SK-N-SH treated with all-trans-retinoic acid at 6 μM for 48 hours (cell line): Measurements from ENCODE around the gene CHST14.

Experiments used
- ESRRG ChIP-seq: fragments of 250-450 bp; sonication (Bioruptor Pico); IDR thresholded peaks from 2 replicates; pipeline ENCODE4 v1.6.1; 2021; ENCODE audit warnings: mild to moderate bottlenecking
- PPARA ChIP-seq: fragments of 250-450 bp; sonication (Bioruptor Pico); IDR thresholded peaks from 2 replicates; pipeline ENCODE4 v1.5.0; 2020; ENCODE audit warnings: mild to moderate bottlenecking, borderline replicate concordance
- RARB ChIP-seq: fragments of 250-450 bp; sonication (Bioruptor Pico); IDR thresholded peaks from 2 replicates; pipeline ENCODE4 v1.8.0; 2021; ENCODE audit warnings: mild to moderate bottlenecking, moderate library complexity
- TOX ChIP-seq: fragments of 250-450 bp; sonication (Bioruptor Pico); IDR thresholded peaks from 2 replicates; pipeline ENCODE4 v1.8.0; 2021; ENCODE audit warnings: mild to moderate bottlenecking, moderate library complexity, borderline replicate concordance
- ZNF70 ChIP-seq: fragments of 450-650 bp; formaldehyde crosslinking; IDR thresholded peaks from 2 replicates; pipeline ENCODE4 v1.5.0; 2020; ENCODE audit warnings: mild to moderate bottlenecking, moderate library complexity
- ZNF8 ChIP-seq: fragments of 450-650 bp; formaldehyde crosslinking; IDR thresholded peaks from 2 replicates; pipeline ENCODE4 v1.5.0; 2020; ENCODE audit warnings: mild to moderate bottlenecking, moderate library complexity
- TF ChIP-seq, protein P1 (sequence below): fragments of 250-450 bp; sonication (Bioruptor Pico); IDR thresholded peaks from 2 replicates; pipeline ENCODE4 v1.5.1; 2020; ENCODE audit warnings: low read depth, mild to moderate bottlenecking, moderate library complexity

DNA sequence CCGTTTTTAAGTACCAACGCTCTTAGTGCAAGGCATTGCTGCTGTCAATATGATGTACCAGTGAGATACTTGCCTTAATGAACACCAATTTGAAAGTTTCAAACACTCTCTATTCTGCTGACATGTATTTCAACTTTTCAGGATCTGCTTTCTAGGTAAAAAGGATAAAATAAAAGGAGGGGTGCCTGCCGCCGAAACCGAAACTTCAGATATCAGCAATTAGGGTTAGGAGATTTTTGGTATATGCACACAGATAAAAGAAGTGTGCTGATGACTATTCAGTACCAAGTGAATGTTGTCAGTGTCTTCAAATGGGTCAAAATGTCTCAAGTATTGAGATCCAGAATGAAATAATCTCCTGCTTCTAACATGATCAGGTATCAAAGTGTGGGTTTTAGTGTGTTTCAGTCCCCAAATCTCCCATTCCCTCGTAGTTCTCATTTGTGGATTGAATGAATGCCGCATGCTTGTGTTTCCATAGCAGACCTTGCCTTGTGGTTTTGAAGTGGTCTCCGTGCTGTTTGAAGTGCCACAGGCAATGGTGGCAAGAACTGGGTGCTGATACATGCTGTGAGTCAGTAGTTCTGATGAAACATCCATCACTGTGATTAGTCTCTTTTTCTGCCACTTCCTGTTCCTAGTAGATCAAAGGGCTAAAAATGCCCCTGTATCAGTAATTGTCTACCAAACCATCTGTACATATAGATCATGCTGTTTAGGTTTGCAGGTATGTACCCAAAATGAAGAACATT lies 22.5 kb downstream of the CHST14 start:
- TF ChIP-seq RARB (CRISPR knock-in tag) (no peak), PPARA (no peak), ZNF8 (no peak), TOX (CRISPR knock-in tag) (no peak), ZNF70 (no peak), ESRRG (CRISPR knock-in tag) (no peak)
- TF ChIP-seq, protein P1, sequence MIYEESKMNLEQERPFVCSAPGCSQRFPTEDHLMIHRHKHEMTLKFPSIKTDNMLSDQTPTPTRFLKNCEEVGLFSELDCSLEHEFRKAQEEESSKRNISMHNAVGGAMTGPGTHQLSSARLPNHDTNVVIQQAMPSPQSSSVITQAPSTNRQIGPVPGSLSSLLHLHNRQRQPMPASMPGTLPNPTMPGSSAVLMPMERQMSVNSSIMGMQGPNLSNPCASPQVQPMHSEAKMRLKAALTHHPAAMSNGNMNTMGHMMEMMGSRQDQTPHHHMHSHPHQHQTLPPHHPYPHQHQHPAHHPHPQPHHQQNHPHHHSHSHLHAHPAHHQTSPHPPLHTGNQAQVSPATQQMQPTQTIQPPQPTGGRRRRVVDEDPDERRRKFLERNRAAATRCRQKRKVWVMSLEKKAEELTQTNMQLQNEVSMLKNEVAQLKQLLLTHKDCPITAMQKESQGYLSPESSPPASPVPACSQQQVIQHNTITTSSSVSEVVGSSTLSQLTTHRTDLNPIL (CRISPR knock-in tag), result no peak
